HG03432 (cell line): ENCODE measurements around the gene SRSF8.
"Not testable (repeated sequence)": the region's sequence is repeated elsewhere in the genome, so short reads cannot be mapped to it uniquely, and the experiment has no call there.

Experiments used
- ATAC-seq: cut with Tn5 transposase; IDR thresholded peaks from one replicate; pipeline ENCODE4 v1.9.1; 2021; ENCODE audit warnings: mild to moderate bottlenecking, moderate library complexity; ENCODE audit not compliant: unreplicated experiment

The SRSF8 gene, protein sequence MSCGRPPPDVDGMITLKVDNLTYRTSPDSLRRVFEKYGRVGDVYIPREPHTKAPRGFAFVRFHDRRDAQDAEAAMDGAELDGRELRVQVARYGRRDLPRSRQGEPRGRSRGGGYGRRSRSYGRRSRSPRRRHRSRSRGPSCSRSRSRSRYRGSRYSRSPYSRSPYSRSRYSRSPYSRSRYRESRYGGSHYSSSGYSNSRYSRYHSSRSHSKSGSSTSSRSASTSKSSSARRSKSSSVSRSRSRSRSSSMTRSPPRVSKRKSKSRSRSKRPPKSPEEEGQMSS

DNA sequence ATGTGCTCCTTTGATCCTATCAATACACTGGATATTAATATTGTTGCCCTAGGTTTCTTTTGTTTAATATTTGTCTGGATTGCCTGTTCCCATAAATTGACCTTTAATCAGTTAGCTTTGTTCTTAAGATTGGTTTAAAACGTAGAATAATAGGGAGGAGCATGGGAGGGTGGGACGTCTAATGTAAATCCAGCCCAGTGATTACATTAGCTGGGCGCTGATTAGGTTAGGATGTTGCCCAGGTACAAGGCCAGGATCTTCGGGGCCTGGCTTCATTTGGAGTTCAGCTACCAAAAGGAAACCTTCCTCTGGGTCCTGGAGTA, at the start of gene SRSF8:
Gene SRSF8 (plus strand): TSS at position 204 of the 323 bp plus-strand sequence. CDS start 308 bp downstream, outside the sequence.
- ATAC-seq = peak; percentile 54

- not testable (repeated sequence) for ATAC-seq
These were observed 45.3 kb upstream of the SRSF8 start for GRCh38 chr11:95021468-95021867.

DNA sequence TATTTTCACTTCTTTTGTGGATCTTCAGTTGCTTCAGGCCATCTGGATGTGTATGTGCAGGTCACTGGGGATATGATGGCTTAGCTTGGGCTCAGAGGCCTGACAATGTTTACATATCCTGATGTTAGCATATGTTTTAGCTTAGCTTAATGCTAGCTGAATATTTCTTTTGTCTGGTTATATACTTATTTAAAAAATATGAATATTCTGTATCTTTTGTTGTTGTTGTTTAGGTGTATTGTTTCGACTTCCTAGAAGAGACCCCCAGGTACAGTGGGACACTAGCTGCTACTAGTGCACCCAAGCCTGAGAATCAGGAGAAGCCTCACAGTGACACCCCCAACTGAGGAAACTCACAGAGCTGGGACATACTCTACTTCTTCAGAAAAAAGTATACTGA, 41.8 kb upstream of the SRSF8 start, which contains the start of gene KDM4E:
Gene KDM4E (plus strand): TSS at position 301 of the 400 bp plus-strand sequence. CDS start 300 bp downstream, outside the sequence.
- ATAC-seq = no peak

GRCh38 chr11:95025594-95025993, 41.1 kb upstream of the SRSF8 start:
- ATAC-seq = not testable (repeated sequence)

- ATAC-seq = no peak
These were observed 38.4 kb upstream of the SRSF8 start for GRCh38 chr11:95028357-95028756.

GRCh38 chr11:95033051-95033450, 33.7 kb upstream of the SRSF8 start:
- ATAC-seq = no peak

DNA sequence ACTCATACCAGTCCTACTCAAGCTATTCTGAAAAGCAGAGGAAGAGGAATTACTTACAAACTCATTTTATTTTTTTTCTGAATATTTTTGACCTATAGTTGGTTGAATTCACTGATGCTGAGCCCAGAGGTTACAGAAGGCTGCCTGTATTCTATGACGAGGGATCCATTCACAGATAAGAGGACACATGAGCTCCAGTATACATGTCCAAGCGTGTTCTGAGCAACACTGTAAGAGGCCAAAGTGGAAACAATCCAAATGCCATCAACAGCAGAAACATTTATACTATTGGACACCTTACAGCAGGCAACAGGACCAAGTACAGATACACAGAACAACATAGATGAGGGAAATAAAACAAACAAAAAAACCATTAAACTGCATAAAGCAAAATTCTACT, 31.4 kb upstream of the SRSF8 start:
- no peak for ATAC-seq

- ATAC-seq = not testable (repeated sequence)
These were observed 29.2 kb upstream of the SRSF8 start for GRCh38 chr11:95037356-95038035.

GRCh38 chr11:95042239-95042638, 24.5 kb upstream of the SRSF8 start:
- no peak for ATAC-seq

- no peak for ATAC-seq
These were observed 23.8 kb upstream of the SRSF8 start for GRCh38 chr11:95042906-95043305.

DNA sequence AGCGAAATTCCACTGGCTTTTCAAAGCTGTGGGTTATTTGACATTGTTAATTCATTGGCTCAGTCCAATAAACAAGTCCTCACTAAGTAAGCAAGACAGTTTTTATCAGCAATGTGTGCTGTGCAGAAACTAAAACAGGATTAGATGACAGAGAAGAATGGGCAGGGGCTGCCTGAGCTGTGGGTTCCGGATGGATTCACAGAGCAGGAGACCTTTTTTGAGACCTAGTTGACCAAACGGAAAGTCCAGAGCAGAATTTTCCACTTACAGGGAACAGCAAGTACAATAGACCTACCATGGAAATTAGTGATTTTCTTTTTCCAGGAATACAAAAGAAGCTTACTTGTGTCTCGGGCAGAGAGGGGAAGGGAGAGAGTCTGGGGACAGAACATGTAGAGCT, 22.7 kb upstream of the SRSF8 start:
- no peak for ATAC-seq

GRCh38 chr11:95045812-95046211, 20.9 kb upstream of the SRSF8 start:
- ATAC-seq = no peak

DNA sequence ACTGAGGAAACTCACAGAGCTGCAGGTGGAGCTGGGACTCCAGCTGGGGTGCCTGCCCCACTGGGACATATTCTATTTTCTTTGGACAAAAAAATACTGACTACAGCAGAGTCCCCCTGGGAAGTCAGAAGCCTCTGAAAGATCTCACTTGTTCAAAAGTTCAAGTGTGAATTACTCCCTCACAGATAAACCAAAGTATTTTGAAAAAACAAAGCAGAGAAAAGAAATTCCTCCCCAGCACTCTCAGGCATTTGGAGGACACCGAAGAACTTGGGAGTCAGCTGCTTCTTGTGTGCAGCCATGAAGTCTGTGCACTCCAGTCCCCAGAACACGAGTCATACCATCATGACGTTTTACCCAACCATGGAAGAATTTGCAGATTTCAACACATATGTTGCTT, 17.6 kb upstream of the SRSF8 start, which contains the start of gene KDM4F:
Gene KDM4F (plus strand): TSS at position 301 of the 400 bp plus-strand sequence.
- ATAC-seq = not testable (repeated sequence)

GRCh38 chr11:95050595-95051202, 16.0 kb upstream of the SRSF8 start:
- ATAC-seq = no peak

DNA sequence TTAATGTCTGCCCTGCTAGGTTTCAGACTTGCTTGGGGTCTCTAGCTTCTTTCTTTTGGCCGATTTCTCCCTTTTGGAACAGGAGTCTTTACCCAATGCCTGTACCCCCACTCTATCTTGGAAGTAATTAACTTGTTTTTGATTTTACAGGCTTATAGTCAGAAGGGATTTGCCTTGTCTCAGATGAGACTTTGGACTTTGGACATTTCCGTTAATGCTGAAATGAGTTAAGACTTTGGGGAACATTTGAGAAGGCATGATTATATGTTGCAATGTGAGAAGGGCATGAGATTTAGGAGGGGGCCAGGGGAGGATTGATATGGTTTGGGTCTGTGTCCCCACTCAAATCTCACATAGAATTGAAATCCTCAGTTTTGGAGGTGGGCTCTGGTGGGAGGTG, 12.4 kb upstream of the SRSF8 start:
- ATAC-seq = no peak

DNA sequence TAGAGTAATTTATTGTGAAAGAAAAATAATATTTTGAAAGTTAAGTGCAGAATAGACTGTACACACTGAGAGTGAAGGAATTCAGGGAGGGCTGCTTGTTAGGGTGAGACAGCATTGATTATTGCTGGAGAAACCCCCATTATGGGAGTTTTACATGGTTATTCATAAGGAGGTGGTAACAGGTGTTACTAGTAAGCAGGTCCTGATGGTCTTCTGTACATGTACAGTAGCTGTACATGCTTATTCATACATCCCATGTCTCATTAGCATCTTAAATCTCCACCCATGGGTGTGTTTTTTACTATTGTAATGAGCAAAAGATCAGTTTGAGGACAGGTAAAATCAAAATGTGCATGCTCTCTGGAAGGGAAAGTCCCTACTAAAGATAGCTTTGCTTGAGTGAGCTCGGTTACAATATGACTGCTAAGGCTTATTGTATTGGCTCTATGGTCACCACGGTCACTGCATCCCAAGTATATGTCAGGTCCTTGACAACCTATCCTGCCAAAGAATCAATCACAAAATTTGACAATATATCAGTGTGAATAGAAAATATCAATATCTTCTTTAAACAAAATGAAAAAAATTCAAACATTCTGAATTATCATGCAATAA, 11.3 kb upstream of the SRSF8 start:
- peak; percentile 99 for ATAC-seq

- ATAC-seq = no peak
These were observed 8.8 kb upstream of the SRSF8 start for GRCh38 chr11:95057959-95058358.

DNA sequence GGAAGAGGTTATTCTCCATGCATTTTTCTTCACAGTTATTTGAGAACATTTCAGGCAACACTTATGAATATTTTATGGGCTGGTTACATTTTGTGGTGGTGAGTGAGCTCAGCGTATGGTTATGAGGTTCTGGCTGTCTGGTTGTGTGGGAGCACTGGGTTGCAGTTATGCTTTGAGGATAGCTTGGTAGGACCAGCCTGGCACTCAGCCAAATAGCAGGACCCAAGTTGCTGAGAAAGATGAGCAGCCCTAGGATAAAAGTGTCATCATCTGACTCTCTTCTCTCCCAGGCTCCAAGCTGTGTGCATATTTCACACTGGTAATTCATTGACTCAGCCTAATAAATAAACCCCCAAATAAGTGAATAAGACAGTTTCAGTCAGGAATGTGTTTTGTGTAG, 8.1 kb upstream of the SRSF8 start:
- ATAC-seq = no peak

- no peak for ATAC-seq
These were observed 7.7 kb upstream of the SRSF8 start for GRCh38 chr11:95059046-95059445.

DNA sequence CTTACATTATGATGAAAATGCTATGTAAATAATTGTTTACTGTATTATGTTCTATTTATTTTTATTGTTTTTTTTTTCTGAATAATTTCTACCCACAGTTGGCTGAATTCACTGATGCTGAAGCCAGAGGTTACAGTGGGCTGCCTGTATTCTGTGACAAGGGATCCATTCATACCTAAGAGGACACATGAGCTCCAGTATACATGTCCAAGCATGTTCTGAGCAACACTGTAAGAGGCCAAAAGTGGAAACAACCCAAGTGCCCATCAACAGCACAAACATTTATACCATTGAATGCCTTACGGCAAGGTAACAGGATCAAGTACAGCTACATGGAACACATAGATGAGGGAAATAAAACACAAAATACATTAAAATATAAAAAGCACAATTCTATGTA, 1.4 kb upstream of the SRSF8 start:
- ATAC-seq = no peak

- ATAC-seq = peak; percentile 72
These were observed 521 bp downstream of the SRSF8 start for GRCh38 chr11:95067039-95067840.
